H9 (cell line): ENCODE results near the gene RNF186. TPM values are rescaled to one million over a fixed set of nuclear protein-coding genes. Genes with fewer than 3 reads are reported as not detected.
A peak's percentile ranks its signal among the peaks of the same experiment; 100 is the strongest.

Source experiments
- DNase-seq: peaks from one replicate; pipeline ENCODE4 v3.0.0-alpha.2; 2017
- H2AFZ ChIP-seq: one replicate; pipeline ENCODE4 v1.6.1; 2013; ENCODE audit warnings: mild to moderate bottlenecking, low read length, control low read depth, moderate library complexity
- H2AK5ac ChIP-seq: 2 replicates; pipeline ENCODE4 v1.6.1; 2013; ENCODE audit warnings: low read length, control low read depth, mixed read lengths; ENCODE audit not compliant: insufficient read length
- H2BK120ac ChIP-seq: one replicate; pipeline ENCODE4 v1.6.1; 2013; ENCODE audit warnings: low read depth, mild to moderate bottlenecking, low read length, control low read depth, inconsistent platforms; ENCODE audit not compliant: poor library complexity, severe bottlenecking
- H2BK12ac ChIP-seq: 2 replicates; pipeline ENCODE4 v1.6.1; 2013; ENCODE audit warnings: low read length, control low read depth, mixed read lengths, low read depth; ENCODE audit not compliant: insufficient read length
- H2BK15ac ChIP-seq: 2 replicates; pipeline ENCODE4 v1.6.1; 2013; ENCODE audit warnings: low read depth, low read length, control low read depth
- H2BK20ac ChIP-seq: one replicate; pipeline ENCODE4 v1.6.1; 2013; ENCODE audit warnings: low read depth, mild to moderate bottlenecking, low read length, control low read depth, inconsistent platforms; ENCODE audit not compliant: poor library complexity, severe bottlenecking
- H2BK5ac ChIP-seq: 2 replicates; pipeline ENCODE4 v1.6.1; 2013; ENCODE audit warnings: low read length, control low read depth, mixed read lengths; ENCODE audit not compliant: insufficient read length
- H3K14ac ChIP-seq: 2 replicates; pipeline ENCODE4 v1.6.1; 2013; ENCODE audit warnings: low read length, control low read depth; ENCODE audit not compliant: insufficient read depth
- H3K18ac ChIP-seq: 2 replicates; pipeline ENCODE4 v1.6.1; 2013; ENCODE audit warnings: low read depth, mild to moderate bottlenecking, mixed read lengths, low read length, control low read depth; ENCODE audit not compliant: insufficient read length
- H3K23ac ChIP-seq: 2 replicates; pipeline ENCODE4 v1.6.1; 2013; ENCODE audit warnings: low read length, control low read depth, mixed read lengths, low read depth; ENCODE audit not compliant: insufficient read length
- H3K23me2 ChIP-seq: 2 replicates; pipeline ENCODE4 v1.6.1; 2013; ENCODE audit warnings: low read depth, mild to moderate bottlenecking, mixed read lengths, low read length, control low read depth; ENCODE audit not compliant: insufficient read length, poor library complexity, severe bottlenecking
- H3K27ac ChIP-seq: 2 replicates; pipeline ENCODE4 v1.5.1; 2013; ENCODE audit warnings: low read length, control low read depth, mixed read lengths, low read depth; ENCODE audit not compliant: insufficient read length
- H3K27me3 ChIP-seq: 2 replicates; pipeline ENCODE4 v1.6.1; 2013; ENCODE audit warnings: low read length, control low read depth, inconsistent platforms; ENCODE audit not compliant: insufficient read depth
- H3K4ac ChIP-seq: 2 replicates; pipeline ENCODE4 v1.6.1; 2013; ENCODE audit warnings: low read depth, mild to moderate bottlenecking, control low read depth, inconsistent platforms, low read length, moderate library complexity
- H3K4me1 ChIP-seq: 2 replicates; pipeline ENCODE4 v1.6.1; 2013; ENCODE audit warnings: low read length, control low read depth, inconsistent platforms; ENCODE audit not compliant: insufficient read depth
- H3K4me2 ChIP-seq: 2 replicates; pipeline ENCODE4 v1.6.1; 2013; ENCODE audit warnings: low read length, control low read depth, mixed read lengths; ENCODE audit not compliant: insufficient read length, insufficient read depth
- H3K56ac ChIP-seq: 2 replicates; pipeline ENCODE4 v1.6.1; 2013; ENCODE audit warnings: low read depth, mild to moderate bottlenecking, mixed read lengths, low read length, control low read depth; ENCODE audit not compliant: insufficient read length
- H3K79me1 ChIP-seq: 2 replicates; pipeline ENCODE4 v1.6.1; 2013; ENCODE audit warnings: low read depth, mild to moderate bottlenecking, moderate library complexity, low read length, control low read depth, inconsistent platforms; ENCODE audit not compliant: insufficient read depth, poor library complexity, severe bottlenecking
- H3K79me2 ChIP-seq: 2 replicates; pipeline ENCODE4 v1.6.1; 2013; ENCODE audit warnings: low read length, control low read depth, inconsistent platforms; ENCODE audit not compliant: insufficient read depth
- H3K9ac ChIP-seq: 2 replicates; pipeline ENCODE4 v1.6.1; 2013; ENCODE audit warnings: low read length, control low read depth, mixed read lengths; ENCODE audit not compliant: insufficient read length; ENCODE audit errors: extremely low read depth
- H3K9me3 ChIP-seq: one replicate; pipeline ENCODE4 v1.6.1; 2013; ENCODE audit warnings: low read depth, low read length, inconsistent platforms; ENCODE audit not compliant: control insufficient read depth
- H3T11ph ChIP-seq: one replicate; pipeline ENCODE4 v1.6.1; 2013; ENCODE audit warnings: mild to moderate bottlenecking, low read length, control low read depth, inconsistent platforms
- H4K20me1 ChIP-seq: one replicate; pipeline ENCODE4 v1.6.1; 2013; ENCODE audit not compliant: control insufficient read depth, insufficient read length, insufficient read depth
- H4K5ac ChIP-seq: 2 replicates; pipeline ENCODE4 v1.6.1; 2013; ENCODE audit warnings: low read depth, mild to moderate bottlenecking, mixed read lengths, low read length, control low read depth; ENCODE audit not compliant: insufficient read length
- H4K8ac ChIP-seq: replicated peaks from 2 replicates; pipeline ENCODE4 v1.6.1; 2013; ENCODE audit warnings: low read length, control low read depth, mixed read lengths, low read depth; ENCODE audit not compliant: insufficient read length
- H4K91ac ChIP-seq: 2 replicates; pipeline ENCODE4 v1.6.1; 2013; ENCODE audit warnings: low read depth, mild to moderate bottlenecking, moderate library complexity, mixed read lengths, low read length, control low read depth; ENCODE audit not compliant: insufficient read length
- H3K27ac Mint-ChIP-seq, 3 experiments: 2 replicates in 2 of 3; 3 replicates in 1 of 3; pipeline ENCODE4 v1.8.0; 2020 to 2021; ENCODE audit warnings: mixed read lengths in 3 of 3, mild to moderate bottlenecking in 1 of 3, moderate library complexity in 1 of 3
- H3K27me3 Mint-ChIP-seq: 2 replicates; pipeline ENCODE4 v1.8.0; 2021; ENCODE audit warnings: low read depth, mild to moderate bottlenecking, moderate library complexity, mixed read lengths
- H3K36me3 Mint-ChIP-seq, 3 experiments: 2 replicates in 2 of 3; 3 replicates in 1 of 3; pipeline ENCODE4 v1.8.0; 2020 to 2021; ENCODE audit warnings: low read depth in 3 of 3, mixed read lengths in 3 of 3; ENCODE audit not compliant: insufficient read depth in 1 of 3
- H3K4me1 Mint-ChIP-seq, 2 experiments: 2 replicates each; pipeline ENCODE4 v1.8.0; 2020; ENCODE audit warnings: mixed read lengths in 2 of 2
- H3K4me3 Mint-ChIP-seq, 2 experiments: 2 replicates in 1 of 2; 3 replicates in 1 of 2; pipeline ENCODE4 v1.8.0; 2020 to 2021; ENCODE audit warnings: mild to moderate bottlenecking in 2 of 2, mixed read lengths in 2 of 2, moderate library complexity in 1 of 2
- H3K9me3 Mint-ChIP-seq, 2 experiments: 2 replicates in 1 of 2; 3 replicates in 1 of 2; pipeline ENCODE4 v1.8.0; 2020; ENCODE audit warnings: mild to moderate bottlenecking in 2 of 2, mixed read lengths in 2 of 2, moderate library complexity in 1 of 2
- WGBS: extraction: QIAGEN DNeasy Blood & Tissue Kit; methylation state at CpG from one replicate; pipeline ENCODE4 v1.1.7; 2013; ENCODE audit warnings: missing lambda C conversion rate, low lambda C conversion rate, mixed read lengths; ENCODE audit not compliant: insufficient read length; ENCODE audit errors: extremely low coverage; 5-methylcytosine and 5-hydroxymethylcytosine counted together
- total RNA-seq: library from RNA; stranded (reverse); gene quantifications from 2 replicates; pipeline ENCODE4 v1.2.1, GENCODE V29; 2021
- TF ChIP-seq, protein P1 (sequence below): fragments of 200-600 bp; sonication (generic); conservative IDR thresholded peaks from 3 replicates; pipeline ENCODE4 v1.8.0; 2021; ENCODE audit warnings: antibody characterized with exemption, mild to moderate bottlenecking

Gene RNF186
- total RNA-seq, 1 experiment from 2014 or later = not detected

DNA sequence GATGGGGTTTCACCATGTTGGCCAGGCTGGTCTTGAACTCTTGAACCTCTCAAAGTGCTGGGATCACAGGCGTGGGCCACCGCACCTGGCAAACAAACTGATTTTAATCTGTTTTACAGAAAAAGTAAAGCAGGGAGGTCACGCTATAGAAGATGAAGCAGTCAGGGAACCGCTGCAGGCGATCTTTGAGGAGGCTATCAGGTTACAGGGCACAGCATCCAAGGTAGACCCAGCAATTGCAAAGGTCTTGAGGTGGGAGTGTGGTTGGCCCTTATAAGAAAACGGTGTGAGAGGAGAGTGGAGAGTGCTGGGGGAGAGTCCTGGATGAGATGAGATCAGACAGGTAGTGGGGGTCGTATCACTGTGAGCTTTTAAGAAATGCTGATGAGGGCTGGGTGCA is 12.8 kb downstream of the RNF186 start:
- H3K9me3 Mint-ChIP-seq = no peaks in the 10 kb centered on the region; a peak in 1 of 5 replicates
- H3K4me3 Mint-ChIP-seq = no peak overlapping the region
- Histone ChIP-seq H3K27ac (no peak overlapping the region), H2AK5ac (no peak overlapping the region), H3K23me2 (no peaks in the 10 kb centered on the region), H4K20me1 (no peaks in the 10 kb centered on the region), H3K4me2 (no peak overlapping the region), H2BK20ac (no peak overlapping the region), H3K56ac (no peak overlapping the region), H3K79me1 (no peaks in the 10 kb centered on the region), H3K18ac (no peak overlapping the region), H4K91ac (no peak overlapping the region), H4K8ac (no peak overlapping the region), H2BK15ac (no peak overlapping the region), H3K9ac (no peak overlapping the region), H4K5ac (no peak overlapping the region), H2AFZ (no peak overlapping the region), H2BK120ac (no peak overlapping the region), H2BK5ac (no peak overlapping the region), H3K9me3 (no peaks in the 10 kb centered on the region), H3K79me2 (no peaks in the 10 kb centered on the region), H3K4ac (no peak overlapping the region), H3K23ac (no peak overlapping the region), H3K4me1 (no peaks in the 10 kb centered on the region), H3K27me3 (peaks cover 10% of the 10 kb centered on the region; the same call in 1 of the 2 replicates), H3T11ph (no peak overlapping the region), H3K14ac (no peak overlapping the region), H2BK12ac (no peak overlapping the region)
- peaks cover 64% of the 10 kb centered on the region for H3K27me3 Mint-ChIP-seq
- H3K4me1 Mint-ChIP-seq = peaks cover 27 to 41% of the 10 kb centered on the region in 2 experiments
- DNase-seq = peak; percentile 64
- TF ChIP-seq, protein P1, sequence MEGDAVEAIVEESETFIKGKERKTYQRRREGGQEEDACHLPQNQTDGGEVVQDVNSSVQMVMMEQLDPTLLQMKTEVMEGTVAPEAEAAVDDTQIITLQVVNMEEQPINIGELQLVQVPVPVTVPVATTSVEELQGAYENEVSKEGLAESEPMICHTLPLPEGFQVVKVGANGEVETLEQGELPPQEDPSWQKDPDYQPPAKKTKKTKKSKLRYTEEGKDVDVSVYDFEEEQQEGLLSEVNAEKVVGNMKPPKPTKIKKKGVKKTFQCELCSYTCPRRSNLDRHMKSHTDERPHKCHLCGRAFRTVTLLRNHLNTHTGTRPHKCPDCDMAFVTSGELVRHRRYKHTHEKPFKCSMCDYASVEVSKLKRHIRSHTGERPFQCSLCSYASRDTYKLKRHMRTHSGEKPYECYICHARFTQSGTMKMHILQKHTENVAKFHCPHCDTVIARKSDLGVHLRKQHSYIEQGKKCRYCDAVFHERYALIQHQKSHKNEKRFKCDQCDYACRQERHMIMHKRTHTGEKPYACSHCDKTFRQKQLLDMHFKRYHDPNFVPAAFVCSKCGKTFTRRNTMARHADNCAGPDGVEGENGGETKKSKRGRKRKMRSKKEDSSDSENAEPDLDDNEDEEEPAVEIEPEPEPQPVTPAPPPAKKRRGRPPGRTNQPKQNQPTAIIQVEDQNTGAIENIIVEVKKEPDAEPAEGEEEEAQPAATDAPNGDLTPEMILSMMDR = no peak
- H3K36me3 Mint-ChIP-seq = no peaks in the 10 kb centered on the region
- no CpG with 5 or more reads among the region's 7 CpGs for WGBS
- H3K27ac Mint-ChIP-seq = peak overlapping the region in 1 of 3 experiments; percentile 22; a peak in 1 of 7 replicates
